RWPE2 (cell line): ENCODE data around the gene CNMD.

Source experiments
- ATAC-seq: fragments of 200-7000 bp; cut with Tn5 transposase; 3 replicates; pipeline ENCODE4 v1.9.1; 2021; ENCODE audit warnings: low read depth
- DNase-seq: peaks from one replicate; pipeline ENCODE4 v3.0.0-alpha.2; 2020; ENCODE audit warnings: low spot score
- H3K27ac ChIP-seq: fragments of 450-650 bp; 2 replicates; pipeline ENCODE4 v1.5.1; 2017; ENCODE audit warnings: mild to moderate bottlenecking; ENCODE audit not compliant: poor library complexity, severe bottlenecking
- H3K27me3 ChIP-seq: fragments of 250-450 bp; sonication (Bioruptor Pico); 2 replicates; pipeline ENCODE4 v1.5.1; 2021; ENCODE audit warnings: mild to moderate bottlenecking, moderate library complexity; ENCODE audit not compliant: insufficient read depth, poor library complexity, severe bottlenecking
- H3K36me3 ChIP-seq: fragments of 250-450 bp; sonication (Bioruptor Pico); 2 replicates; pipeline ENCODE4 v1.5.1; 2020; ENCODE audit warnings: low read depth, mild to moderate bottlenecking, moderate library complexity
- H3K4me1 ChIP-seq: fragments of 250-450 bp; sonication (Bioruptor Pico); 2 replicates; pipeline ENCODE4 v1.5.1; 2021; ENCODE audit warnings: mild to moderate bottlenecking, moderate library complexity; ENCODE audit not compliant: insufficient read depth, poor library complexity, severe bottlenecking
- H3K4me3 ChIP-seq: fragments of 250-450 bp; sonication (Bioruptor Pico); 2 replicates; pipeline ENCODE4 v1.5.1; 2021; ENCODE audit warnings: mild to moderate bottlenecking, moderate library complexity; ENCODE audit not compliant: severe bottlenecking
- H3K9me3 ChIP-seq: fragments of 250-450 bp; sonication (Bioruptor Pico); 2 replicates; pipeline ENCODE4 v1.5.1; 2021; ENCODE audit warnings: mild to moderate bottlenecking, moderate library complexity; ENCODE audit not compliant: severe bottlenecking
- TF ChIP-seq, protein P1 (sequence below): fragments of 450-650 bp; IDR thresholded peaks from one replicate; pipeline ENCODE4 v1.5.1; 2017; ENCODE audit warnings: mild to moderate bottlenecking, moderate library complexity; ENCODE audit not compliant: poor library complexity, severe bottlenecking

CNMD gene

DNA sequence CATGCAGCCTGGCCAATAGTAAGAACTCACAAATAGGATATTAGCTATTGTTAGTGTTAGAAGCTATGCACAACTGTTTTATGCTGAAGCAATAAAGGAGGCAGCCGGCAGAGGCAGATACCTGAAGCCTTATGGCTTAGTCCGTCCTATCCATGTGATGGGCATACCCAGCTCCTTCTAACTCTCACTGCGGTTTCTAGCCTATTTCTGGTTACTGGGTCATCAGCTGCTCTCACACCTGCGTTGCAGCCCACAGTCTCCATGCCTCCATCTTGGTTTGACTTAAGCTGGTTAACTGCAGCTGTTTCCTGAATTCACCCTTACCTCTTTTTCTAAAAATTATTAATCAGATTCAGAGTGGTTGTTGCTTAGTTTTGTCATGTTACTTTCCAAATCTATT lies 40.5 kb upstream of the CNMD start:
- DNase-seq (no peak), ATAC-seq (no peak)
- no peak overlapping the region for H3K27ac ChIP-seq
- peaks cover 4% of the 10 kb centered on the region for H3K27me3 ChIP-seq
- no peaks in the 10 kb centered on the region for H3K4me1 ChIP-seq
- TF ChIP-seq, protein P1, sequence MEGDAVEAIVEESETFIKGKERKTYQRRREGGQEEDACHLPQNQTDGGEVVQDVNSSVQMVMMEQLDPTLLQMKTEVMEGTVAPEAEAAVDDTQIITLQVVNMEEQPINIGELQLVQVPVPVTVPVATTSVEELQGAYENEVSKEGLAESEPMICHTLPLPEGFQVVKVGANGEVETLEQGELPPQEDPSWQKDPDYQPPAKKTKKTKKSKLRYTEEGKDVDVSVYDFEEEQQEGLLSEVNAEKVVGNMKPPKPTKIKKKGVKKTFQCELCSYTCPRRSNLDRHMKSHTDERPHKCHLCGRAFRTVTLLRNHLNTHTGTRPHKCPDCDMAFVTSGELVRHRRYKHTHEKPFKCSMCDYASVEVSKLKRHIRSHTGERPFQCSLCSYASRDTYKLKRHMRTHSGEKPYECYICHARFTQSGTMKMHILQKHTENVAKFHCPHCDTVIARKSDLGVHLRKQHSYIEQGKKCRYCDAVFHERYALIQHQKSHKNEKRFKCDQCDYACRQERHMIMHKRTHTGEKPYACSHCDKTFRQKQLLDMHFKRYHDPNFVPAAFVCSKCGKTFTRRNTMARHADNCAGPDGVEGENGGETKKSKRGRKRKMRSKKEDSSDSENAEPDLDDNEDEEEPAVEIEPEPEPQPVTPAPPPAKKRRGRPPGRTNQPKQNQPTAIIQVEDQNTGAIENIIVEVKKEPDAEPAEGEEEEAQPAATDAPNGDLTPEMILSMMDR = no peak
- no peaks in the 10 kb centered on the region for H3K9me3 ChIP-seq
- H3K36me3 ChIP-seq = no peaks in the 10 kb centered on the region
- no peak overlapping the region for H3K4me3 ChIP-seq

DNA sequence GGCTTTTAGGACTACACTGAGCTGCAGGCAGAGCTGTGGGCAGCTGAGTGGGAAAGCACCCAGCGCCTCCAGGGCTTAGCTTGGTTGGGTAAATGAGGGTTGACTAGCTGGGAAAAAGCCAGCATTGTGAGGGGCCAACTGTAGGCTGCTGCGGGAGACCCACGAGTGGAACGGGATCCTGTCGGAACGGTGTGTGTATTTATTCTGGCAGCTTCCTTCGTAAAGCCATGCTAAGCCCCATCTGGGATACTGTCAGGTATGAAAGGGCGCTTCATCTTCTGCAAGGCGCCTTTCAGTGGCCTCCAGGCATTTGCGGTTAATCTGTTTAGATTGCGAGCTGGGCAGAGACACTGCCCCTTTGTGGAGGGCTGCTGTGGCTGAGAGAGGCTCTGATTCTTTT lies 39.5 kb upstream of the CNMD start:
- H3K27me3 ChIP-seq = peaks cover 4% of the 10 kb centered on the region
- H3K27ac ChIP-seq = no peak overlapping the region
- no peaks in the 10 kb centered on the region for H3K9me3 ChIP-seq
- no peaks in the 10 kb centered on the region for H3K4me1 ChIP-seq
- no peak for DNase-seq
- no peaks in the 10 kb centered on the region for H3K36me3 ChIP-seq
- no peak overlapping the region for H3K4me3 ChIP-seq
- TF ChIP-seq, protein P1 = no peak
- no peak for ATAC-seq

DNA sequence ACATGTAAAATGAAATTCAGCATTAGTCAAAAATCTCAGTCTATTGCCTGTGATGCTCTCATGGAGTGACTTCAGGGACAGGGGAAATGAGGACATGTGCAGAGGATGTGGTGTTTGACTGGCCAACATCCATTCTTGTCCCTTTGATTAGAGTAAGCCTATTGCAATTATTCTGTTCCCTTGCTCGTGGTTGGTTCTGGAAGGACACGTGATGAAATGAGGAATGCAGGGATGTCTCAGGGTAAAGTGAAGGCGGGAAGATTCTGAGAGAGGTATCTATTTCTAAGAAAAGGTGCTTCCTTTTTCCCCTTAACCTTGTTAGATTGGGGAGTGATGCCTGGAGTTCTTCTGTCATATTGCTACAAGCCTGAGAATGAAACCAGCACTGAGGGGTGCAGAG lies 37.1 kb upstream of the CNMD start:
- H3K4me3 ChIP-seq = no peak overlapping the region
- peaks cover 4% of the 10 kb centered on the region for H3K27me3 ChIP-seq
- TF ChIP-seq, protein P1 = no peak
- H3K4me1 ChIP-seq = no peaks in the 10 kb centered on the region
- ATAC-seq (no peak), DNase-seq (no peak)
- no peaks in the 10 kb centered on the region for H3K36me3 ChIP-seq
- H3K9me3 ChIP-seq = no peaks in the 10 kb centered on the region
- no peak overlapping the region for H3K27ac ChIP-seq

DNA sequence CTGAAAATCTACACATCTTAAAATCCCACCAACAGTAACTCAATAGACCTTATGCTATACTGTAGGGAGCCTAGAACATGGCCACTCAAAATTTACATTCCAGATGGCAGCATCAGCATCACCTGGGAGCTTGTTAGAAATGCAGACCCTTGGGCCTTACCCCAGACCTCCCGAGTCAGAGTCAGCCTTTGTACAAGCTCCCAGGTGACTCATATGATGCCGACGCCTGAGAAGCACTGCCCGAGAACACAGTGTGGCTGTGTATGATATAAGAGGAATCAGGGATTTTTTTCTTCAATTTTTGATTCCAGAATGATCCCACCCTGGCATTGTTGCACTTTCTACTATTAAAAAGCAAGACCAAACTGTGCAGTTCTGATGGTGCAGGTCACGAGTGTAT lies 35.9 kb upstream of the CNMD start:
- no peaks in the 10 kb centered on the region for H3K4me1 ChIP-seq
- no peak for DNase-seq
- H3K27me3 ChIP-seq = peaks cover 4% of the 10 kb centered on the region

DNA sequence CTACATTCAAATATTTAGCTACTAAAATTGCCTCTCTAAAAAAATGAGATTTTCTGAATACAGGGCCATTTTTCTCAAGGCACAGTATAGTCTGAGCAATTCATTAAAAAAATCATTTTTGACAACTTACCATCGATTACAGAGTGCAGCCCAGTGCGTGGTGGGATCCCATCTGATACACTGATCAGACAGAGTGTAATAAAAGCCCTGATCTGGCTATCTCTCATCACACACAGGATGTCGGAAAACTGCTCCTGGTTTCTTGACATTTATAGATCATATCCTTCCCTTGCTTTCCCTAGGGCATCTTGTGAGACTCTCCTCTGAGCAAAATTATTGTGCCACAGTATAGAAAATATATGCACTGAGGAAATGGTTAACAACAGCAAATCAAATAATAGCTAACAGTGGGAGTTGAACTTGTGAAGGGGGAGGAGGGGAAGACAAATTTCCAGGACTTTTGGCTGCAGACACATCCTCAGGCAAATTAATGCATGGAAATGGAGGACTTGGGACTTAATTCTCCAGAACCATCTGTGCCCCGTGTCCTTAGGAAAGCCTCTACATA lies 28.4 kb upstream of the CNMD start:
- ATAC-seq (no peak), DNase-seq (no peak)
- Histone ChIP-seq H3K27ac (no peak overlapping the region), H3K27me3 (no peaks in the 10 kb centered on the region), H3K9me3 (no peaks in the 10 kb centered on the region), H3K4me3 (no peak overlapping the region), H3K36me3 (no peaks in the 10 kb centered on the region), H3K4me1 (no peaks in the 10 kb centered on the region)
- TF ChIP-seq, protein P1 = no peak

More for the DNA sequence above, 35.9 kb upstream of the CNMD start:
- Histone ChIP-seq H3K36me3 (no peaks in the 10 kb centered on the region), H3K27ac (no peak overlapping the region), H3K4me3 (no peak overlapping the region), H3K9me3 (no peaks in the 10 kb centered on the region)
- TF ChIP-seq, protein P1 = no peak
- ATAC-seq = no peak
